Keratinocyte (primary cell): Measurements from ENCODE around the gene CNN3. TPM values are rescaled to one million over a fixed set of nuclear protein-coding genes. Genes with fewer than 3 reads are reported as not detected.

Source experiments
- DNase-seq: peaks from one replicate; pipeline ENCODE4 v3.0.0-alpha.2; 2011; ENCODE audit warnings: low read depth, missing footprints, low spot score
- FAIRE-seq: peaks from 2 replicates; lab custom pipeline; 2011; peaks lifted over from hg19 to GRCh38; lab: Jason Lieb, UNC
- H2AFZ ChIP-seq: 2 replicates; pipeline ENCODE4 v1.6.0; 2012; ENCODE audit warnings: low read length, control low read depth, inconsistent platforms; ENCODE audit not compliant: control insufficient read depth
- H3K27ac ChIP-seq: 2 replicates; pipeline ENCODE4 v1.5.1; 2011; ENCODE audit warnings: low read length; ENCODE audit not compliant: control insufficient read depth, insufficient read depth
- H3K27me3 ChIP-seq: 3 replicates; pipeline ENCODE4 v1.6.0; 2011; ENCODE audit warnings: low read length; ENCODE audit not compliant: control insufficient read depth, insufficient read depth; ENCODE audit errors: extremely low read depth
- H3K36me3 ChIP-seq, 2 experiments: 2 replicates in 1 of 2; 3 replicates in 1 of 2; pipeline ENCODE4 v1.5.1; 2011; ENCODE audit warnings: low read length in 2 of 2, mild to moderate bottlenecking in 1 of 2; ENCODE audit not compliant: control insufficient read depth in 2 of 2, insufficient read depth in 2 of 2; ENCODE audit errors: extremely low read depth in 1 of 2
- H3K4me1 ChIP-seq: 3 replicates; pipeline ENCODE4 v1.5.1; 2011; ENCODE audit warnings: low read length; ENCODE audit not compliant: control insufficient read depth, insufficient read depth; ENCODE audit errors: extremely low read depth
- H3K4me2 ChIP-seq: 3 replicates; pipeline ENCODE4 v1.6.0; 2011; ENCODE audit warnings: low read depth, low read length; ENCODE audit not compliant: control insufficient read depth, insufficient read depth; ENCODE audit errors: extremely low read depth
- H3K4me3 ChIP-seq, 3 experiments: fragments of 200-600 bp in 1 of 3; sonication (generic) in 1 of 3; 2 replicates in 2 of 3; 3 replicates in 1 of 3; pipeline ENCODE4 v1.5.1; 2011 to 2016; ENCODE audit warnings: low read length in 3 of 3, mild to moderate bottlenecking in 3 of 3, control low read depth in 2 of 3, inconsistent platforms in 1 of 3, low read depth in 1 of 3, mixed read lengths in 1 of 3, mixed run types in 1 of 3, moderate library complexity in 1 of 3; ENCODE audit not compliant: control insufficient read depth in 2 of 3, insufficient read depth in 2 of 3; ENCODE audit errors: extremely low read depth in 1 of 3
- H3K79me2 ChIP-seq: 2 replicates; pipeline ENCODE4 v1.6.0; 2012; ENCODE audit warnings: low read length; ENCODE audit not compliant: control insufficient read depth, insufficient read depth
- H3K9ac ChIP-seq: 3 replicates; pipeline ENCODE4 v1.6.0; 2011; ENCODE audit warnings: low read length; ENCODE audit not compliant: control insufficient read depth, insufficient read depth; ENCODE audit errors: extremely low read depth
- H3K9me1 ChIP-seq: 3 replicates; pipeline ENCODE4 v1.6.0; 2011; ENCODE audit warnings: low read length; ENCODE audit not compliant: control insufficient read depth, insufficient read depth; ENCODE audit errors: extremely low read depth
- H3K9me3 ChIP-seq: 2 replicates; pipeline ENCODE4 v1.5.1; 2012; ENCODE audit warnings: low read depth, low read length; ENCODE audit not compliant: control insufficient read depth
- H4K20me1 ChIP-seq: 3 replicates; pipeline ENCODE4 v1.6.0; 2011; ENCODE audit warnings: low read length; ENCODE audit not compliant: control insufficient read depth, insufficient read depth; ENCODE audit errors: extremely low read depth
- EZH2 ChIP-seq: IDR thresholded peaks from one replicate; pipeline ENCODE4 v1.6.1; 2012; ENCODE audit warnings: inconsistent platforms, mild to moderate bottlenecking, low read length, moderate library complexity
- dilution Hi-C: fragments of 300-500 bp; cut with MboI; formaldehyde crosslinking; loops from one replicate; pipeline ENCODE4 v1.7.0; 2020; ENCODE audit warnings: low sequenced_read_pairs; ENCODE audit not compliant: extremely low pct_ligation_motif_present
- polyA plus RNA-seq, 5 experiments: library from polyadenylated mRNA; depleted of rRNA in 3 of 5; stranded (reverse) in 3 of 5; stranded (forward) in 1 of 5; unstranded in 1 of 5; fragments of >200 nt; gene quantifications; 1 replicate in 1 of 5; 2 replicates in 3 of 5; 3 replicates in 1 of 5; pipeline versions ENCODE4 v1.2.1 to v1.2.3, GENCODE V29; 2011 to 2012; ENCODE audit warnings: missing spikeins in 2 of 5, low read depth in 1 of 5, low replicate concordance in 1 of 5
- TF ChIP-seq, protein P1 (sequence below), 3 experiments: IDR thresholded peaks in 1 of 3; conservative IDR thresholded peaks in 1 of 3; optimal IDR thresholded peaks in 1 of 3; 2 replicates in 2 of 3; 3 replicates in 1 of 3; pipeline versions ENCODE3 to v1.5.1; 2011; ENCODE audit warnings: low read length in 3 of 3, mild to moderate bottlenecking in 3 of 3, moderate library complexity in 2 of 3, control low read depth in 1 of 3, inconsistent platforms in 1 of 3; ENCODE audit not compliant: insufficient read depth in 2 of 3; ENCODE audit errors: extremely low read depth in 1 of 3

The CNN3 gene
- polyA plus RNA-seq, 1 donor (not counting 4 experiments of a cell fraction or from before 2014, with no cell fraction given): 119 TPM

- Histone ChIP-seq H3K9ac (no peak overlapping the region), H4K20me1 (peaks cover 4% of the 10 kb centered on the region), H2AFZ (no peak overlapping the region), H3K27ac (no peak overlapping the region), H3K36me3 (peaks cover 11 to 14% of the 10 kb centered on the region in 2 experiments), H3K9me3 (no peaks in the 10 kb centered on the region), H3K27me3 (no peaks in the 10 kb centered on the region), H3K79me2 (peaks cover 82% of the 10 kb centered on the region), H3K4me1 (peaks cover 20% of the 10 kb centered on the region), H3K4me3 (no peak overlapping the region), H3K9me1 (no peaks in the 10 kb centered on the region), H3K4me2 (no peak overlapping the region)
- dilution Hi-C loops: no loop called here
- DNase-seq (no peak), FAIRE-seq (no peak)
- TF ChIP-seq, protein P1, sequence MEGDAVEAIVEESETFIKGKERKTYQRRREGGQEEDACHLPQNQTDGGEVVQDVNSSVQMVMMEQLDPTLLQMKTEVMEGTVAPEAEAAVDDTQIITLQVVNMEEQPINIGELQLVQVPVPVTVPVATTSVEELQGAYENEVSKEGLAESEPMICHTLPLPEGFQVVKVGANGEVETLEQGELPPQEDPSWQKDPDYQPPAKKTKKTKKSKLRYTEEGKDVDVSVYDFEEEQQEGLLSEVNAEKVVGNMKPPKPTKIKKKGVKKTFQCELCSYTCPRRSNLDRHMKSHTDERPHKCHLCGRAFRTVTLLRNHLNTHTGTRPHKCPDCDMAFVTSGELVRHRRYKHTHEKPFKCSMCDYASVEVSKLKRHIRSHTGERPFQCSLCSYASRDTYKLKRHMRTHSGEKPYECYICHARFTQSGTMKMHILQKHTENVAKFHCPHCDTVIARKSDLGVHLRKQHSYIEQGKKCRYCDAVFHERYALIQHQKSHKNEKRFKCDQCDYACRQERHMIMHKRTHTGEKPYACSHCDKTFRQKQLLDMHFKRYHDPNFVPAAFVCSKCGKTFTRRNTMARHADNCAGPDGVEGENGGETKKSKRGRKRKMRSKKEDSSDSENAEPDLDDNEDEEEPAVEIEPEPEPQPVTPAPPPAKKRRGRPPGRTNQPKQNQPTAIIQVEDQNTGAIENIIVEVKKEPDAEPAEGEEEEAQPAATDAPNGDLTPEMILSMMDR (optimal IDR thresholded peaks at IDR 0.05 in 1 of 3, IDR thresholded peaks at IDR 0.05 in 1 of 3, conservative IDR thresholded peaks at IDR 0.05 in 1 of 3; ENCODE audit: extremely low read depth in 1 of 3, insufficient read depth in 2 of 3, low read length in 3 of 3): no peak
- TF ChIP-seq EZH2: no peak
Measured at GRCh38 chr1:94906382-94906781, 20.5 kb downstream of the CNN3 start.

DNA sequence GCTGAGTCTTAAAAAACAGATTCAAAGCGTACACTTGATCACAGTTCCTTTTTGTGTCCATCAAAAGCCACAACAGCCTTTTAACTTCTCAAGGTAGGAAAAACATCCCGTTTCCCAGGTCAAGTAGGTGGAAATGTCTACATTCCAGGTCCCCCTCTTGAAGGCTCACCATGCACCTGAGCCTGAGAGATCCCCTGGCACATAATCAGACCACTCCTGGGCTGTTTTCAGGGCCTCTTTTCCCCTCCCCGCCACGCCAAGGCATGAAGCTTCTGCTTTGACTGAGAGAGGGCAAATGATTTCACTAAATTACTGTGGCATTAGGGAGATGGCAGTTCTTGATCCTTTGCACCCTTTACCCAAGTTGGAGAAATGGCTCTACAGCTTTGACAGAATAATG is 21.7 kb downstream of the CNN3 start:
- Histone ChIP-seq H3K4me2 (no peak overlapping the region), H4K20me1 (peaks cover 4% of the 10 kb centered on the region), H3K4me3 (no peak overlapping the region), H3K9me1 (no peaks in the 10 kb centered on the region), H3K9me3 (no peaks in the 10 kb centered on the region), H3K27me3 (no peaks in the 10 kb centered on the region), H3K9ac (no peak overlapping the region), H3K4me1 (peaks cover 20% of the 10 kb centered on the region), H3K36me3 (peaks cover 11 to 12% of the 10 kb centered on the region in 2 experiments), H3K79me2 (peaks cover 70% of the 10 kb centered on the region), H2AFZ (no peak overlapping the region), H3K27ac (no peak overlapping the region)
- no peak for FAIRE-seq
- TF ChIP-seq, protein P1 (optimal IDR thresholded peaks at IDR 0.05 in 1 of 3, IDR thresholded peaks at IDR 0.05 in 1 of 3, conservative IDR thresholded peaks at IDR 0.05 in 1 of 3; ENCODE audit: extremely low read depth in 1 of 3, insufficient read depth in 2 of 3, low read length in 3 of 3): no peak
- TF ChIP-seq EZH2: no peak
- dilution Hi-C loops: no loop called here
- no peak for DNase-seq
